Activated T-cell treated with anti-CD3 and anti-CD28 coated beads for 4 hours (primary cell): ENCODE measurements around the gene DLG5.
"Not testable (repeated sequence)": the region's sequence is repeated elsewhere in the genome, so short reads cannot be mapped to it uniquely, and the experiment has no call there.

Source experiments
- DNase-seq: peaks from one replicate; pipeline ENCODE4 v3.0.0-alpha.2; 2020

DLG5 gene

DNA sequence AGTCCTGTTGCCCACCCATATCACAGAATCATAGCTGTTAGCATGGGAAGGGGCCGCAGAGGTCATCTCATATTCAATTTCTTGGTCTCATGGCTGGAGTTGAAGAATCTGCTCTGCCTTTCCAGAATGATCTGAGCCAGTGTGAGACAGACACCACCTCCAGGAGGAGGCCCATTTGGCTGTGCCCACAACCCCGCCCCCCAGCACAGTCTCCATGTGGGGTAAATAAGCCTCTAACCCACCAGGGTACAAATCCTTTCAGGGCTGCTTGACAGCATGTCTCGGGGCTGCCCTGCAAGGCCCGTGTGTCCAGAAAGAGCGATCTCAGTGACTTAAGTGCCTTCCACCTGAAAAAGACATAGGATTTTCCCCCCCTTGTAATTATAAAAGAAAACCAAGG is 137.5 kb downstream of the DLG5 start:
- no peak for DNase-seq

DNA sequence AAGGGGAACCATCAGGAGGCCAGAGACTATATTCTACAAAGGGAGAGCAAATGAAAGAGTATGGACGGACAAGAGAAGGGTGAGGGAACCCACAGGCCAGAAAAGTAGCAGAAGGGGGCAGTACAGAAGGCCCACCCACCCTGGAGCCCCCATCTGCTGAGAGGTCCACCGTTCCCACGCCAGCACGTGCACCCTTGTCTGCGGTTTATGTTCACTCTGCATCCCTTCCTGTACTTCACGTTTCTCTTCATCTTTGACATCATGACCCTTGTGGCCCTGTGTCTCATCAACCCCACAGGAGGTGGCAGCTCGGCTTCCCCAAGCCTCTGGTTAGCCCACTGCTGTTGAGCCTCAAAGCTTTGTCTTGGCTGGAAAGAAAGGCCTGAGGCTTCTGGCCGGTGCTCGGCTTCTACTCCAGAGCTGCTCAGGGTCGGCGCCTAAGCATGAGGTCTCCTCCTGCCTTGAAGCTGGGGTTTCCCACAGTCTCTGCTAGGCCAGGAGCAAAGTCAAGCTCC is 138.0 kb downstream of the DLG5 start:
- DNase-seq: no peak

DNA sequence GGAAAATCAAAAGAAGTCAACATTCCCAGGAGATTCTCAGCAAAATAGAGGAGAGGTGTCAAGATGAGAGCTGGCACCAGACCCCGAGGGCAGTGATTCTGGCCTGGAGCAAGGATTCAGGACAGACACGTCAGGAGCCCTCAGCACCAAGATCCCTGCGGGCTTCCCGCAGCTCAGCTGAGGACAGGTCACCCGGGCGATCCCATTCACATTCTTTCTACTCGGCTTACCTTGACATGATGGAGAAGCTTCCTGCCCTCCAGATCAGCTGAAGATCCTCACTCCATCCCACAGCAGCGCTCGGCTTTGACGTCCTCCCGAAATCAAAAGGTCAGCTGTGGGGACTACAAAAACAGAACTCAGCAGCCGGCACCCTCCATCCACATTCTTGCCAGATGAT is 139.1 kb downstream of the DLG5 start:
- no peak for DNase-seq

DNA sequence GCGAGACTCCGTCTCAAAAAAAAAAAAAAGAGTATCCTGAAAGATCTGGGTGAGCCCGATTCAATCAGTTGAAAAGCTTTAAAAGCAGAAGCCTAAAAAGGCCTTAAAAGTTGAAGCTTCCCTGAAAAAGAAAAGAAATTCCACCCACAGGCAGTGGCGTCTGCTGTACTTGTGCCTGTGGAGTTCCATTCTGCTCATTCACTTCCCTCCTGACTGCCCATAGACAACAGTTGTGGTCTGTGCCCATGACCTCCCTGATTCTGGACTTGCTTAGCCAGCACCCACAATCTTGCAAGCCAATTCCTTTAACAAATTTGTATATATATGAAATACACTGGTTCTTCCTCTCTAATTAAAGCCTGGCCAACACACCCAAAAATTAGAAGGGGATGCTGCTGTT is 141.7 kb downstream of the DLG5 start:
- DNase-seq: no peak

DNA sequence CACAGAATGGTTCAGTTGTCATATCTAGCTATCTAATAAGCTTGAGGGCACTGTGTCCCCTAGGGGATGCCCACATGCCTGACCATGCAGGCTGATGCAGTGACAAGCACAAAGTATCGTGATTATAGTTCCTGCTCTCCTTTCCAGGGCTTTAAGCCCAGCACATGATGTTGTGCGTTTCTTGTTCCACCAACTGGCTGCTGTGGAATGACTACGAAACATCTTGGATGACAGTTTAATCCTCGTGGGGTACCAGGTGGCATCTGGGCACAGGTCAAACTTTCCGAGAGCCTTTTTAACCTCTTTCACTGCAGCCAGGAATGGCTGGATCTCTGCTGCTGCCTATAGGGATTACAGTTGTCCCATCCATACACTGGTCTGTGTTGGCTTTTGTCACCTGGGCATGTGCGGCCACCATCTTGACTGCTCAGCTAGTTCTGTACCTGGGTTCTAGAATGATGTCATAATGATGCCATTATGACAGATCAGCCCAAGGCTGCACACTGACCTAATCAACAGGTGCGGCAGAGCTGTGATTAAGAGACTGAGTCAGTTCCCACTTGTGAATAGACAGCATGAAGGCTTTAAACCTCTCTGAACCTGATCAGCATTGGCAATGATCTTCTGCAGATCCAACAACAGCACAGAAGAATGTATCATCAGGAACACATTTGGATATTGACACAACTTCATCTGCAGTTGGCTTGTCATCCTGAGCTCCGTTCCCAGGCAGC is 144.1 kb downstream of the DLG5 start:
- no peak for DNase-seq

DNA sequence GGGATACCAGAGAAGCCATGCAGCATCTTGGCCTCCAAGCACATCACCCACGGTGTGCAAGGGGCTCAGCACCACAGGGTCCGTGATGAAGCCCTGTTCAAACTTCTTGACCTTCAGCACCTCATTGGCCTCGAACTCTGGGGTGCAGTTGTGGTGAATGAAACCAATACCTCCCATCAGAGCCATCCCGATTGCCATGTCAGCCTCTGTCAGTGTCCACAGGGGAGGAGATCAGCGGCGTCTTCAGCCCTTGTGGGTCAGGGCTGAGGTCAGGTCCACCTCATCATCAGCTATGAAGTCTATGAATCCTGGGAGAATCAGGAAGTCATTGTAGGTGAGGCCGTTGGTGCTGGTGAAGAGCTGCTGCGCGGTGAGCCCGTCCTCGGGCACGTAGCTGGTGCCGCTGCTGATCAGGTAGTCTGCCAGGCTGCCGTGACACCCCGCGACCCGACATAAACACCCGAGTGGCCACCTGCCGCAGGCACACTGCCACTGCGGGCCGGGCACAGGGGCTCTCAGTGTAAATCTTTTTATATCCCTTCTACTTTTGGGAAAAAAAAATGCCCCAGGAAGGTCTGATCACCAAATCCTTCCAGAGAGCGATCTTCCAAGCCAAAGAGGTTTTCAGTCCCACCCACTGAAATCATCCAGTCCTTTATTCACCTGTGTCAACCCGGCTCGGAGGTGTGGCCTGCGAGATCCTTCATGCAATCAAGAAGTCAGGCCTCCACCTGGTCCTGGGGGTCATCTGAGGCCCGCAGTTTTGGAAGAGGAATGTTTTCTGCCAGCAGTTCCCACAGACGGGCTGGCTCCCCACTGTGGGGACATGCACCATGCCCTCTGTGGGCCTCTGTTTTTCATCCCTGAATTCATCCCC is 144.9 kb downstream of the DLG5 start:
- DNase-seq: no peak

DNA sequence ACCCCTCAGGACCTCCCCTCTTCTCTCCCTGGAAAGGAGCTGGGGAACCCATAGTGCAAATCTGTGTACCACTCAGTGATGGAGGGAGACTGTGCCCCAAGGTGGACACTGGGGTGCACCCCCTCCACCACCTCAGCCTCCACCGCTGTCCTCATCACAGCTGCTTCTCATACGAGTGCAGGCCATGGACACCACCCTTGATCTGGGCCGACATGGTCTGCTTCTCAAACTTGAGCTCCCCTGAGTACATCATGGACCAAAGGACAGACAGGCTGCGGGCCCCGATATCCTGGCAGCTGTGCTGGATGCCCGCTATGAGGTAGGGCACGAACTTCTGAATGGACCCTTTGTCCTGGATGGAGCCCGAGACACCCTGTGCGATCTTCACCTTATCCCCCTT is 146.4 kb downstream of the DLG5 start:
- no peak for DNase-seq

DNA sequence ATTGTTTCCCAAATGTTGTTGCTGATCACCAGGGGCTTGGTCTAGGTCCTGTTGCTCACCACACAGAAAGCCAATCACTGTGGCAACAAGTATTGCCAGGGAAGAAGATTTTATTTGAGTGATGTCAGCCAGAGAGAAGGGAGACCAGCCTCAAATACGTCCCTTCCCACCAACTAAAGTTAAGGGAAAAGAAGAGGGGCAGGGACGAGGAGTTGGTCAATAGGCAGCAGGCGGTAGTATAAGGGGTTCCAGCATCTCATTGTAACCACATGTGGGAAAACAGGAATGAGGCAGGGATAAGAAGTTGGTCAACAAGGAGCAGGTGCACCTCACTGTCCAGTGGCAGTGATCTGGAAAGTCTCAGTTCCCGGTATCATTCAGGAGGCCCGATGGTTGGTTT is 150.1 kb downstream of the DLG5 start:
- DNase-seq: no peak

DNA sequence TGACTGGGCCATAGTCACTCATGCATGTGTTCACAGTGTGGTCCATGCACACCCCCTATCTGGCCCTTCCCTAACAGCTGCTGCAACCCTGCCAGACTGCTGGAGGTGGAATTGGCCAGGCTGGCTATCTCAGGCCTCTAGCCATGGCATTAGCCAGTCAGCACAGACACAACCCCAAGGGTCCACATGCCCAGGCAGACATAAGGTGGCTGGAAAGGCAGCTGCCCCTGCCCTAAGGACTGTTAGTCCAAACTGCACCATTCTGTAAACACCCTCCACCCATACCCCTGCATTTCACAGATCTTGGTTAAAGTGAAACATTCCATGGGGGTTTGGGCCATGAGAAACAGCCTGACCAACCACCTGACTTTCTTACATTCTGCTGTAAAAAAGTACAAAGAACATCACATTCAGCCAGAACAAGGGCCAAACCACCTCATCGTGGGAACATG is 151.6 kb downstream of the DLG5 start:
- DNase-seq: no peak

DNA sequence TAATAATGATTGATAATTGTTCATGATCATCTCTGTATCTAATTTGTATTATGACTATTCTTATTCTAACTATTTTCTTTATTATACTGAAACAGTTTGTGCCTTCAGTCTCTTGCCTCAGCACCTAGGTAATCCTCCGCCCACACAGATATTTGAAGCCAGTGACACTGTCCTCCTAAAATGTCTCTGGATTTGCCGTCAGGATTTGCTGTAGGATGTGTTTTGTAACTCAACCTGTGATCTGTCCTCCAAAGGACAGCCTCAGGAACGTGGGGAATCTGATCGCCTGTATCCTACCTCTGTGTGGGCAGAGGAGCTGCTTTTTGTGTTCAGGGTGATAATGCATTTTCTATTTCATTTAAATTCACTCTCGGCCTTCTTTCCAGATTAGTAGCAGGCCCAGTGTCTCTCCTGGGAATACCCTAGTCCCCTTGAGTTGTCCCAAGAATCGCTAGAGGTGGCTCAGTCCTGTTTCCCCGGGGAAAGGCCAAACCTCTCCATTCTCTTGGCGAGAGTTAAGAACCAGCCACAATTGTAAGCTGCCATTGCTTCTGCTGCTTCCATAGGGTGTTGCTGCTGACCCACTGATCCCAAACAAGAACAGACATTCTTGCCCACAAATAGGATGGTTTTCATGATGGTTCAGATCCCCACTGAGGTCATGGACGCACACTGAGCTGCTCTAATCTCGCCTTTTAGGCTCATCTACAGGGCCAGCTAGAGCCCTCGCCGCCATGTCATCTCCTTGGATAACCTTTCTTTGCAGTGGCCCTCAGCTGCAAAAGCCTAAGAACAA is 152.7 kb downstream of the DLG5 start:
- no peak for DNase-seq

DNA sequence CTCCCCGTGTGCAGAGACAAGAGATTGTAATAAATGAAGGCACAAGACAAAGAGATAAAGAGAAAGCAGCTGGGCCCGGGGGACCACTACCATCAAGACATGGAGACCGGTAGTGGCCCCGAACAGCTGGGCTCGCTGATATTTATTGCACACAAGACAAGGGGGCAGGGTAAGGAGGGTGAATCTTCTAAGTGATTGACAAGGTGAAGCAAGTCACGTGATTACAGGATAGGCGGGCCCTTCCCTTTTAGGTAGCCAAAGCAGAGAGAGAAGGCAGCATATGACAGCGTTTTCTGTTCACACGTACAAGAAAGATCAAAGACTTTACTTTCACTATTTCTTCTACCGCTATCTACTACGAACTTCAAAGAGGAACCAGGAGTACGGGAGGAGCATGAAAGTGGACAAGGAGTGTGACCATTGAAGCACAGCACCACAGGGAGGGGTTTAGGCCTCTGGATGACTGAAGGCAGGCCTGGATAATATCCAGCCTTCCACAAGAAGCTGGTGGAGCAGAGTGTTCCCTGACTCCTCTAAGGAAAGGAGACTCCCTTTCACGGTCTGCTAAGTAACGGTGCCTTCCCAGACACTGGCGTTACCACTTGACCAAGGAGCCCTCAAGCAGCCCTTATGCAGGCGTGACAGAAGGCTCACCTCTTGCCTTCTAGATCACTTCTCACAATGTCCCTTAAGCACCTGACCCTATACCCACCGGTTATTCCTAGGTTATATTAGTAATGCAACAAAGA is 153.5 kb downstream of the DLG5 start:
- DNase-seq: not testable (repeated sequence)

DNA sequence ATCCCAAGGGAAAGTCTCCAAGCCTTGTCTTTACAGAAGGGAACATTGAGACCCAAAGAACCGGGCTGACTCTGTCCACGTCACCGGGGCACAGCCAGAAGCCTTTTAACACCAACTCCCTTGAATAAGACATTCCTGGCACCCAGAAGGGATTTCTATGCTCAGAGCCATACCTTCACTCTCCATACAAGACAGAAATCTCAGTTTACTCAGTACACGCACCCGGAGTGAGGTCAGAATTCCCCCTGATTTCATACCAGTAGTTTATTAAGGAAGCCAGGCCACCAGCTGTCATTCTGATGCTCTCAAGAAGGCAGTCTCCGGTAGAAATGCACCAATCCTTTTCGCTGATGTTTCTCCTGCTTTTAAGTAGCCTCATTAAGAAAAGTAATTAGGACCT is 154.7 kb downstream of the DLG5 start:
- no peak for DNase-seq

DNA sequence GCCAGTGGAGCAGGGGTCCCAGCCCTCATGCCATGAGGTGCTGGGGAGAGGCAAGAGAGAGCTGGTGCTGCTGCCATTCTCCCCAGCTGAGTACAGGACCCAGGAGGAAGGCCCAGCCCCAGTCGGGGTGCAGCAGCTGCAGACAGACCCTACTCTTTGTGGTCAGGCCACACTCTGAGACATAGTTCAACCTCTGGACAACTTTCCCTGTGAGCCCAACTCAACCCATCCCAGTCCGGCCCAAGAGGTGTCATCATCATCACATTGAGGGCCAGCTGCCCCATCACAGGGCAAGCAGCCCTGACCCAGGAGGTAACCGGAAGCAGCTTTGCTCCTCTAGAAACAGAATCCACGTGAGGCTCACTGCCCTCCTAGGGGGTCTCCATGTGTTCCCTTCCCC is 155.1 kb downstream of the DLG5 start:
- no peak for DNase-seq

DNA sequence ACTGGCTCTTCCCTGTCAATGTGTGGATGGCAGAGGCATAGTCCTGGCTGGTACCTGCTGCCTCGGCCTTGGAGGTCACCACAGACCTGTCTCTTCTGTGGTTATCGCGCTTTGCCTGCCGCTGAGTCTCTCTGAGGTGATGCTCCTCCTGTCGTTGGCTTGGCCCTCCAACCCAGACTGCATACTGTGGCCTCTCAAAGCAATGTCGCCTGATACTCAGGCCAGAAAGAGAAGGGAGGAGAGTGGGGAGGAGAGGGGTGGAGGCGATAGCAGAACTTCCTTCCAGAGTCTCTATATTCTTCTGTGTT is 155.7 kb downstream of the DLG5 start:
- DNase-seq: no peak

DNA sequence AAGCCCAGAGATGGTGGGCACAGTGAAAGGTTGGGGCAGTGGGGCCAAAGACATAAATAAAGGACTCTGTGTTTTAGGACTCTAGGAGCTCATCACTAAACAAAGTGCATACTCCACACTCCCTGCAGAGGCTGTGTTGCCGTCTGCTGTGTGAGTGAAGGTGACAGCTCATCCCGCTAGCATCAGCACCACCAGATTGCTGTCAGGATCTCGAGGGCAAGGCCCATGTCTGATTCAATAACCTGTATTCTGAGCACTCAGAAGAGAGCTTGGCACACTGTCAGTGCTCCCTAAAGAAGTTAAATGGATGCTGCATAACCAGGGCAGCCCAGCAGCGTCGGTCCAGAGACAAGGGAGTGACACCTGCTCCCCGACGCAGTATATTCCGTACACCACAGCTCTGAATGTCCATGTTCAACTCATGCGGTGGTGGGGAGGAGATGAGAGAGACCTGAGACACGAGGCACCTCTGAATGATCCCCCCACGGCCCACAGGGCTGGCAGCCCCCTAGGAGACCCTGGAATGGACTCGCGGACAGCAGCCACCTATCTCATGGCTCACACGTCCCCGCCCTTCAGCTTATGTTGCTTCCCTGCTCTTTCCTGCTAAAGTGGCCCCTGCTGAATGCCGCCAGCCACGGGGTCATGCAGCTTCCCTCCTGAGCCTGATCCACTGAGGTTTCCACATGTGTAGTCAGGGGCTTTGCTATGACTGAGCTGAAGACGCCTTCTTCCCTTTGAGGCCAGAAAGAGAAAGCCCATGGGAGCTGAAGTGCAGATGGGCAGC is 156.3 kb downstream of the DLG5 start:
- DNase-seq: no peak

DNA sequence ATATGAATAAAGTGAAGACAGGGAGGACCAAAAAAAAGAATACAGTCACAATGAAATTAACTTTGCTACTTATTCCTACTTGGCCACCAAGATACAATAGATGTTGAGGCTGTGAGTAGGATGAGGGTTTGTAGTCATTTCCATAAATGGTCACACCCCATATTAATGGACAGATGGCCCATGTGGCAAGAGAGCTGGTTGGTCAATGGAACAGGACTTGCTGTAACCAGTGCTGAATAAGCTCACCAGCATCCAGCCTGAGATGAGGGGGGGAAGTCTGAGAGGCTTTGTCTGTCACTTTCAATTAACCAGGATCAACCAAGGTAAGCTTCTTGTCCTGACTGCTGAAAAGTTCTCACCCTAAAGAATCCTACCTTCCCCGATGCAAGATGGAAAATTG is 158.5 kb downstream of the DLG5 start:
- no peak for DNase-seq

DNA sequence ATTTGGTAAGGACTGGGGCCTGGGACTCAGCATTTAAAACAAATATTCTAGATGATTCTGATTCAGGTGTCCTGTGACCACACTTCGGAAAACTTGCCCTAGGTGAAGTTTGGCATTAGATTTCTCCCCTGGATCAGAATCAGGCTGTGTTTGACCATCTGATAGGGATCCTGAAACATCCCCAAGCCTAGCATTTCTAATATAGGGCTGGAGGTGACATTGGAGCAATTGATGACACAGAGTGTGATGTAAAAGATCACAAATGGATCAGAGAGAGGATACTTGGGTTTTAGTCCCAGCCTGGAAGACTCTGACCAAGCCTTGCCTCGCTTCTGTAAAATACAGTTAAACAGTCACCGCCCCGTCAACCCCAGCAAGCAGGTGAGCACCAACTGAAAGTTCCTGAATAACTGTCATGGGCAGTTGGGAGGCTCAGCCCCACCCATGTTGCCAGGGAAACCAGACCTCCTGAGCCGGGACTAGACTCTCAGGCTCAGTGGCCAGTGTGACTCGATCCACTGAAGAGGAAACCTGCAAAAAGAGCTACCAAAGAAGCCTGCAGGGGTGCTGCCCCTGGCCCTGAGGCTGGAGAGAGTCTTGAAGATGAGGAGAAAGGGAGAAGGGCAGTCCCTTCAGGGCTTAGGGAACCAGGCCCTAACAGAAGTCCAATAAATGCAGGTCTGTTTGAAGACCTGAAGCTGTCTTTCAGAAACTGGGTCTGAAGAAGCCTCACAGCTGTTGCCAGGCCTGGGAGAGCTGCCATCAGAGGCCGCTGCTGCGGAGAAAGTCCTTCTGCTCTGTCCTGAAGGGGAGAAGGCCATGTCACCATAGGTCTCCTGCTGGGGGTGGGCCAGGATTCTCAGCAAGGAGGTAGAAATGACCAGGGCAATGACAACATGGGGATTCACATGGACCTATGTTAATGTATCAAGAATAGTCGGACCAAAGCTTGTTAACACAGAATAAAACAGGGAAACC is 162.8 kb downstream of the DLG5 start:
- no peak for DNase-seq

DNA sequence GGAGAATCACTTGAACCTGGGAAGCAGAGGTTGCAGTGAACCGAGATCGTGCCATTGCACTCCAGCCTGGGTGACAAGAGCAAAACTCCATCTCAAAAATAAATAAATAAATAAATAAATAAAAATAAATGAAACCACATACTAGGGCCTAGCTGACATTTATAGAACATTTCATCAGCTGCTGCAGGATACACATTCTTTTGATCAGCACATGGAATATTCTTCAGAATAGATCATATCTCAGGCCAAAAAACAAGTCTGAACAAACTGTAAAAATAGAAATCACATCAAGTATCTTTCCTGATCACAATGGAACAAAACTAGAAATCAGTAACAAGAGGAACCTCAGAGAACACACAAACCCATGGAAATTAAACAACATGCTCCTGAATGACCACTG is 168.1 kb downstream of the DLG5 start:
- not testable (repeated sequence) for DNase-seq

DNA sequence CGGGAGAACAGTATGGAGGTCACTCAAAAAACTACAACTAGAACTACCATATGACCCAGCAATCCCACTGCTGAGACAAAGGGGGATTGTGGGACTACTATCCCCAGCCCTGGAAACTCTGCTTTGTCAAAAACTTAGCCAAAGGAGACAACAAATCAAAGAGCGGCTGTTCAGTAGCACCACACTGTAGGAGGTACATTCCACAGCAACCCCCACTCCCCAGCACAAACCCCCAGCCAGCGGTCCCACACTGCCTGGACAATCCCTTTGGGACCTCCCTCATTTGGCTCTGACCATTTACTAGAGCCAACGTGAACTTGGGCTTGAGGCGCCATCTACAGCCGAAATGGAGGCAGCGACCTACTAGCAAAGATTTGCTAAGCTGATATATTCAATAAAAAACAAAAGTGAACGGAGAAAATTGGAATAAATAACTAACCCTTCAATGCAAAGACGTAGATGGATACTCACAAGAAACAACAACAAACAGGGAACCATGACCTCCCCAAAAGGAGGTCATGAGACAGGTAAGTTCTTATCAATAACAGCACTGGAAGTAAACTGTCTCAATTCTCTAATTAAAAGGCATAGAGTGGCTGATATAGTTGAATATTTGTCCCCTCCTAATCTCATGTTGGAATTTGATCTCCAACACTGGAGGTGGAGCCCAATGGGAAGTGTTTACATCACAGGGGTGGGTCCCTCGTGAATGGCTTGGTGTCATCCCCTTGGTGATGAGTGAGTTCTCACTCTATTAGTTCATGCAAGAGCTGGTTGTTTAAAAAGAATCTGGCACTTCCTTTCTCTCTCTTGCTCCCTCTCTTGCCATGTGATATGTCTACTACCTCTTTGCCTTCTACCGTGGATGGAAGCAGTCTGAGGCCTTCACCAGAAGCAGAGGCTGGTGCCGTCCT is 170.0 kb downstream of the DLG5 start:
- DNase-seq: no peak
